Measurements from ENCODE around the gene DEPP1.

- TF ChIP-seq, protein P1, sequence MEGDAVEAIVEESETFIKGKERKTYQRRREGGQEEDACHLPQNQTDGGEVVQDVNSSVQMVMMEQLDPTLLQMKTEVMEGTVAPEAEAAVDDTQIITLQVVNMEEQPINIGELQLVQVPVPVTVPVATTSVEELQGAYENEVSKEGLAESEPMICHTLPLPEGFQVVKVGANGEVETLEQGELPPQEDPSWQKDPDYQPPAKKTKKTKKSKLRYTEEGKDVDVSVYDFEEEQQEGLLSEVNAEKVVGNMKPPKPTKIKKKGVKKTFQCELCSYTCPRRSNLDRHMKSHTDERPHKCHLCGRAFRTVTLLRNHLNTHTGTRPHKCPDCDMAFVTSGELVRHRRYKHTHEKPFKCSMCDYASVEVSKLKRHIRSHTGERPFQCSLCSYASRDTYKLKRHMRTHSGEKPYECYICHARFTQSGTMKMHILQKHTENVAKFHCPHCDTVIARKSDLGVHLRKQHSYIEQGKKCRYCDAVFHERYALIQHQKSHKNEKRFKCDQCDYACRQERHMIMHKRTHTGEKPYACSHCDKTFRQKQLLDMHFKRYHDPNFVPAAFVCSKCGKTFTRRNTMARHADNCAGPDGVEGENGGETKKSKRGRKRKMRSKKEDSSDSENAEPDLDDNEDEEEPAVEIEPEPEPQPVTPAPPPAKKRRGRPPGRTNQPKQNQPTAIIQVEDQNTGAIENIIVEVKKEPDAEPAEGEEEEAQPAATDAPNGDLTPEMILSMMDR (IDR thresholded peaks at IDR 0.05), result no peak
- TF ChIP-seq ZFX (IDR thresholded peaks at IDR 0.05; ENCODE audit: borderline replicate concordance), result no peak
These were observed 9.9 kb downstream of the DEPP1 start for GRCh38 chr10:44968500-44969400.

All from 22Rv1 (cell line).